Mesendoderm (in vitro differentiated cells): ENCODE measurements around the gene ZNF19. TPM values are rescaled to one million over a fixed set of nuclear protein-coding genes. Genes with fewer than 3 reads are reported as not detected.

Experiments
- DNase-seq: peaks from one replicate; pipeline ENCODE4 v3.0.0; 2013
- H2AK5ac ChIP-seq: 2 replicates; pipeline ENCODE4 v1.6.1; 2013; ENCODE audit warnings: low read length, inconsistent platforms
- H2BK120ac ChIP-seq: 2 replicates; pipeline ENCODE4 v1.6.1; 2013; ENCODE audit warnings: low read depth, mild to moderate bottlenecking, low read length, moderate library complexity, mixed read lengths
- H2BK15ac ChIP-seq: replicated peaks from 2 replicates; pipeline ENCODE4 v1.6.1; 2013; ENCODE audit warnings: low read depth, mild to moderate bottlenecking, moderate library complexity
- H2BK5ac ChIP-seq: 2 replicates; pipeline ENCODE4 v1.6.1; 2013; ENCODE audit warnings: low read length, inconsistent platforms
- H3K18ac ChIP-seq: 2 replicates; pipeline ENCODE4 v1.6.1; 2013; ENCODE audit warnings: mild to moderate bottlenecking, low read length, mixed read lengths
- H3K23ac ChIP-seq: one replicate; pipeline ENCODE4 v1.6.1; 2013; ENCODE audit warnings: low read length
- H3K27ac ChIP-seq: 2 replicates; pipeline ENCODE4 v1.5.1; 2013; ENCODE audit warnings: low read depth, mild to moderate bottlenecking, inconsistent platforms, low read length, moderate library complexity
- H3K27me3 ChIP-seq: 2 replicates; pipeline ENCODE4 v1.6.1; 2013; ENCODE audit warnings: low read length, control low read depth, mild to moderate bottlenecking, inconsistent platforms; ENCODE audit not compliant: insufficient read depth, poor library complexity
- H3K36me3 ChIP-seq: 2 replicates; pipeline ENCODE4 v1.6.1; 2013; ENCODE audit warnings: low read length, inconsistent platforms; ENCODE audit not compliant: control insufficient read depth, insufficient read depth
- H3K4ac ChIP-seq: one replicate; pipeline ENCODE4 v1.6.1; 2013; ENCODE audit warnings: low read depth, mild to moderate bottlenecking, low read length, moderate library complexity
- H3K4me1 ChIP-seq: 2 replicates; pipeline ENCODE4 v1.6.1; 2013; ENCODE audit warnings: low read depth, low read length, inconsistent platforms; ENCODE audit not compliant: control insufficient read depth
- H3K4me2 ChIP-seq: 2 replicates; pipeline ENCODE4 v1.6.1; 2013; ENCODE audit warnings: low read length
- H3K4me3 ChIP-seq: 2 replicates; pipeline ENCODE4 v1.5.1; 2013; ENCODE audit warnings: mild to moderate bottlenecking, low read length
- H3K56ac ChIP-seq: one replicate; pipeline ENCODE4 v1.6.1; 2013; ENCODE audit warnings: low read length
- H3K79me1 ChIP-seq: 2 replicates; pipeline ENCODE4 v1.6.1; 2013; ENCODE audit warnings: low read length, inconsistent platforms
- H3K79me2 ChIP-seq: 2 replicates; pipeline ENCODE4 v1.6.1; 2013; ENCODE audit warnings: mild to moderate bottlenecking, low read length; ENCODE audit not compliant: control insufficient read depth, insufficient read depth
- H3K9ac ChIP-seq: 2 replicates; pipeline ENCODE4 v1.6.1; 2013; ENCODE audit warnings: low read length, inconsistent platforms
- H4K5ac ChIP-seq: one replicate; pipeline ENCODE4 v1.6.1; 2013; ENCODE audit warnings: low read length
- H4K8ac ChIP-seq: one replicate; pipeline ENCODE4 v1.6.1; 2013; ENCODE audit warnings: low read depth, mild to moderate bottlenecking, control low read depth, low read length, moderate library complexity
- WGBS: extraction: QIAGEN DNeasy Blood & Tissue Kit; methylation state at CpG from one replicate; pipeline ENCODE4 v1.1.7; 2013; ENCODE audit warnings: low lambda C conversion rate, missing lambda C conversion rate; ENCODE audit not compliant: insufficient coverage; ENCODE audit errors: extremely low coverage; 5-methylcytosine and 5-hydroxymethylcytosine counted together
- polyA plus RNA-seq, 2 experiments: library from polyadenylated mRNA; stranded (reverse); fragments of 200-250 nt; gene quantifications; one replicate each; pipeline ENCODE4 v1.2.3, GENCODE V29; 2013

Gene ZNF19
- 1.1 TPM for polyA plus RNA-seq (2013, experiment 1 of 2)
- 1.1 TPM for polyA plus RNA-seq (2013, experiment 2 of 2)

DNA sequence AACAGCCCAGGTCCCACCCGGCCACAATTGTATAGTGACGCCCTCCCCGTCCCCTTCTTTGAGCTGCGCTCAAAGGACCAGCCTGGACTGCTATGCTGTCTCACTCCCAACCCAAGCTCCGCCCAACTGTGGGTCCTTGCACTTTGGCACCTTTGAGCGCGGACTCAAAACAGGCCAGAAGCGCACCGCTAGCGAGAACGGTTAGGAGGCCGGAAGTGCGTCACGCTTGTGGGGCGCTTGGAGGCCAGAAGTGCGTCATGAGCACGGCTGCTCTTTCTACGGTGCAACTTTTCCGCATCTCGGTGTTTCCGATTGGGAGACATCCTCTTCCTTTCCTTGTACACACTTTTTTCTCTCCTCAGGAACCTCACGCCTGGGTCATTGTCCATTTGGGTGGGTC, at the start of gene ZNF19:
Gene ZNF19 (minus strand): TSS at position 203 of the 400 bp plus-strand sequence. CDS start 7,210 bp downstream, outside the sequence.
- no CpG with 5 or more reads among the region's 22 CpGs for WGBS
- no peak within 1 kb of the TSS for H3K27ac ChIP-seq

DNA sequence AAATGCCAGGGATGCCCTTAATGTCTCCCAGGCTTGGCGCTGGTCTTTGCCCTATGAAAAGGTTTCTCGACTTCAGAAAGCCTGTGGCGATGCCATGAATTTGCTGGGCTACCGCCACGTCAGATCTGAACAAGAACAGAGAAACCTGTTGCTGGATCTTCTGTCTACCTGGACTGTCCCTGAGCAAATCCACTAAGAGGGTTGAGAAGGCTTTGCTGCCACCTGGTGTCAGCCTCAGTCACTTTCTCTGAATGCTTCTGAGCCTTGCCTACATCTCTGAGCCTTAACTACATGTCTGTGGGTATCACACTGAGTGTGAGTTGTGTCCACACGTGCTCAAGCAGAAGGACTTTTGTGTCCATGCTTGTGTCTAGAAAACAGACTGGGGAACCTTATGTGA, 48.5 kb upstream of the ZNF19 start:
- Histone ChIP-seq H2AK5ac (no peak overlapping the region), H2BK15ac (no peak overlapping the region), H4K5ac (no peak overlapping the region), H3K4ac (no peak overlapping the region), H2BK5ac (no peak overlapping the region), H3K79me1 (no peaks in the 10 kb centered on the region), H2BK120ac (no peak overlapping the region), H3K79me2 (no peaks in the 10 kb centered on the region), H3K4me1 (no peaks in the 10 kb centered on the region), H3K4me2 (no peak overlapping the region), H3K27ac (no peak overlapping the region), H3K23ac (no peak overlapping the region), H3K4me3 (no peak overlapping the region), H3K56ac (no peak overlapping the region), H3K36me3 (no peaks in the 10 kb centered on the region), H3K18ac (no peak overlapping the region), H3K27me3 (no peaks in the 10 kb centered on the region), H4K8ac (no peak overlapping the region), H3K9ac (no peak overlapping the region)
- WGBS, result no CpG with 5 or more reads among the region's 6 CpGs
- peak; percentile 76 for DNase-seq

More for the DNA sequence above, at the start of gene ZNF19:
- no peaks in the 10 kb centered on the region for H3K36me3 ChIP-seq
- no peak within 1 kb of the TSS for H3K56ac ChIP-seq
- no peaks in the 10 kb centered on the region for H3K79me1 ChIP-seq
- no peak within 1 kb of the TSS for H3K4me2 ChIP-seq
- H2AK5ac ChIP-seq, result no peak within 1 kb of the TSS
- no peak within 1 kb of the TSS for H3K9ac ChIP-seq
- H3K4me3 ChIP-seq, result no peak within 1 kb of the TSS
- no peaks in the 10 kb centered on the region for H3K79me2 ChIP-seq
- no peak within 1 kb of the TSS for H4K5ac ChIP-seq
- H3K23ac ChIP-seq, result no peak within 1 kb of the TSS
- H3K4me1 ChIP-seq, result no peaks in the 10 kb centered on the region
- H3K18ac ChIP-seq, result no peak within 1 kb of the TSS
- no peak for DNase-seq
- H2BK15ac ChIP-seq, result no peak within 1 kb of the TSS
- no peak within 1 kb of the TSS for H3K4ac ChIP-seq
- H2BK5ac ChIP-seq, result no peak within 1 kb of the TSS
- H4K8ac ChIP-seq, result no peak within 1 kb of the TSS
- H2BK120ac ChIP-seq, result no peak within 1 kb of the TSS
- H3K27me3 ChIP-seq, result no peaks in the 10 kb centered on the region

DNA sequence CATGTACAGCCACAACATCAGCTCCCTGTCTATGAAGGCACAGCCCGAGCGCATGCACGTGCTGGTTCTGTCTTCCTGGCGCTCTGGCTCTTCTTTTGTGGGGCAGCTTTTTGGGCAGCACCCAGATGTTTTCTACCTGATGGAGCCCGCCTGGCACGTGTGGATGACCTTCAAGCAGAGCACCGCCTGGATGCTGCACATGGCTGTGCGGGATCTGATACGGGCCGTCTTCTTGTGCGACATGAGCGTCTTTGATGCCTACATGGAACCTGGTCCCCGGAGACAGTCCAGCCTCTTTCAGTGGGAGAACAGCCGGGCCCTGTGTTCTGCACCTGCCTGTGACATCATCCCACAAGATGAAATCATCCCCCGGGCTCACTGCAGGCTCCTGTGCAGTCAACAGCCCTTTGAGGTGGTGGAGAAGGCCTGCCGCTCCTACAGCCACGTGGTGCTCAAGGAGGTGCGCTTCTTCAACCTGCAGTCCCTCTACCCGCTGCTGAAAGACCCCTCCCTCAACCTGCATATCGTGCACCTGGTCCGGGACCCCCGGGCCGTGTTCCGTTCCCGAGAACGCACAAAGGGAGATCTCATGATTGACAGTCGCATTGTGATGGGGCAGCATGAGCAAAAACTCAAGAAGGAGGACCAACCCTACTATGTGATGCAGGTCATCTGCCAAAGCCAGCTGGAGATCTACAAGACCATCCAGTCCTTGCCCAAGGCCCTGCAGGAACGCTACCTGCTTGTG, 47.8 kb upstream of the ZNF19 start:
- Histone ChIP-seq H3K27me3 (no peaks in the 10 kb centered on the region), H3K18ac (no peak overlapping the region), H3K27ac (no peak overlapping the region), H2AK5ac (no peak overlapping the region), H3K23ac (no peak overlapping the region), H3K4me3 (no peak overlapping the region), H3K4me1 (no peaks in the 10 kb centered on the region), H3K4ac (no peak overlapping the region), H3K79me2 (no peaks in the 10 kb centered on the region), H3K36me3 (no peaks in the 10 kb centered on the region), H2BK120ac (no peak overlapping the region), H2BK15ac (no peak overlapping the region), H3K4me2 (no peak overlapping the region), H2BK5ac (no peak overlapping the region), H3K56ac (no peak overlapping the region), H3K9ac (no peak overlapping the region), H3K79me1 (no peaks in the 10 kb centered on the region), H4K5ac (no peak overlapping the region), H4K8ac (no peak overlapping the region)
- WGBS, result no CpG with 5 or more reads among the region's 28 CpGs
- DNase-seq, result no peak

DNA sequence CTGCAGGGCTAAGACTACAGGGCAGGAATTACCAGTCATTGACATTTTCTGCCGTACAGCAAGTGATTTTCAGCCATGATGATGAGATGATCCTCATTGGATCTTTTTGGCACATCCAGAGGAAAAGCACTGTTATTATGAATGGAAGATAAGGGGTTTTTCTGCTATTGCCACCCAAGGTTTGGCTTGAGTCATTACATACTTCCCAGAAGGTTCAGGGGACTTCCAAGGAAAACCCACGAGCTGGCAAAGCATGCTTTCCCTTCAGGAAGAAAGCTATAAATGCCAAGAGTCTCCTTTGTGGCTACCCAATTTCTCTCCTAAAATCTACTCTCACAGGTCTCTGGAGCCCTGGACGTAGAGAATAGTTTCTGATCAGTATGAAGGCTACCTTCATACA, 43.2 kb upstream of the ZNF19 start:
- H3K4ac ChIP-seq, result no peak overlapping the region
- no peak overlapping the region for H3K18ac ChIP-seq
- no peak overlapping the region for H2BK15ac ChIP-seq
- no peaks in the 10 kb centered on the region for H3K79me2 ChIP-seq
- no peak overlapping the region for H3K9ac ChIP-seq
- H3K27ac ChIP-seq, result no peak overlapping the region
- no peaks in the 10 kb centered on the region for H3K36me3 ChIP-seq
- DNase-seq, result no peak
- no peak overlapping the region for H4K8ac ChIP-seq
- no peak overlapping the region for H2AK5ac ChIP-seq
- no peak overlapping the region for H3K23ac ChIP-seq
- WGBS, result no CpG with 5 or more reads among the region's 3 CpGs
- no peak overlapping the region for H4K5ac ChIP-seq
- H3K4me2 ChIP-seq, result no peak overlapping the region
- H3K4me3 ChIP-seq, result no peak overlapping the region
- H2BK5ac ChIP-seq, result no peak overlapping the region
- H3K4me1 ChIP-seq, result no peaks in the 10 kb centered on the region
- H2BK120ac ChIP-seq, result no peak overlapping the region
- no peaks in the 10 kb centered on the region for H3K79me1 ChIP-seq
- H3K56ac ChIP-seq, result no peak overlapping the region
- no peaks in the 10 kb centered on the region for H3K27me3 ChIP-seq

DNA sequence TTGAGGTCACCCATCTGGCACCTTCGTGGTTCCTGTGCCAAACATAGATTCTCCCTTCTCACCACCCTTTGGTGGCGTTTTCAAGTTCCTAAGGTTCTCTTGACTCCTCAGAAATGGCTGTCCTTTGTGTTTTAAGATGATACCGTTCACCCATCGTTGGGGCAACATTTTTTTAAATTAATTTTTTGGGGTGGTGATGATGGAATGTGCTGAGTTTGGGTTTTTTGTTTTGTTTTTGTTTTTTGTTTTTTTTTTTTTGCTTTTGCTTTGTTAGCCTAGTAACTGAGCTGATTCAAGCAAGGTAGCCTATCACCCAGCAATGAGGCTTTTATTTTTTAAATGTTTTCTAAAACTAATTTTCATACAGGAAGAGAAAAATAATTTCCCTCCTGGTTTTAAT, 39.7 kb upstream of the ZNF19 start:
- no peak overlapping the region for H2BK5ac ChIP-seq
- H2BK15ac ChIP-seq, result no peak overlapping the region
- H3K36me3 ChIP-seq, result no peaks in the 10 kb centered on the region
- H3K4me3 ChIP-seq, result no peak overlapping the region
- no peak overlapping the region for H3K9ac ChIP-seq
- H3K56ac ChIP-seq, result no peak overlapping the region
- H4K8ac ChIP-seq, result no peak overlapping the region
- H2BK120ac ChIP-seq, result no peak overlapping the region
- H3K18ac ChIP-seq, result no peak overlapping the region
- no peak overlapping the region for H3K4me2 ChIP-seq
- no peaks in the 10 kb centered on the region for H3K27me3 ChIP-seq
- no CpG with 5 or more reads among the region's 4 CpGs for WGBS
- H3K4ac ChIP-seq, result no peak overlapping the region
- H3K23ac ChIP-seq, result no peak overlapping the region
- no peaks in the 10 kb centered on the region for H3K79me2 ChIP-seq
- no peak overlapping the region for H2AK5ac ChIP-seq
- no peak overlapping the region for H3K27ac ChIP-seq
- no peak for DNase-seq
- H4K5ac ChIP-seq, result no peak overlapping the region
- H3K4me1 ChIP-seq, result peaks cover 8% of the 10 kb centered on the region
- no peaks in the 10 kb centered on the region for H3K79me1 ChIP-seq

DNA sequence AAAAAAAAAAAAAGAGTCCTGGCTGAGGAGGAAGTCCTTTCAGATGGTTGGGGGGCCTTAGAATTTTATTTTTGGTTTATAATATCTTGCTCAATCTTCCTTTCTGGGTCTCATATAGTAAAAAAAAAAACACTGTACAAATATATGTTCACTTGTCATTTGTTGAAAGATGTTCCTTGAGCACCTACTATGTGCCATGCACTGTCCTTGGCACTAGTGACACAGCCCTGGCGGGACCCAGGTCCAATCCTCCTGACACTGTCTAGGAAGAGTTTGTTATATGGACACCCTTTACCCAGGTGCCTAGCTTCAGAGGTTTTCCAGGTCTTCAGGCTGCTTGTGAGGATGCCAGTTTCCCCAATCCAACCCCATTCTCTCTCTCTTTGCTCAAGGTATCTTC, 39.1 kb upstream of the ZNF19 start:
- Histone ChIP-seq H2BK5ac (no peak overlapping the region), H3K4me2 (no peak overlapping the region), H3K23ac (no peak overlapping the region), H3K4me3 (no peak overlapping the region), H3K9ac (no peak overlapping the region), H4K8ac (no peak overlapping the region), H3K27ac (no peak overlapping the region), H3K36me3 (no peaks in the 10 kb centered on the region), H3K18ac (no peak overlapping the region), H3K27me3 (no peaks in the 10 kb centered on the region), H2BK15ac (no peak overlapping the region), H2AK5ac (no peak overlapping the region), H3K79me1 (no peaks in the 10 kb centered on the region), H4K5ac (no peak overlapping the region), H3K4ac (no peak overlapping the region), H3K79me2 (no peaks in the 10 kb centered on the region), H3K4me1 (peaks cover 8% of the 10 kb centered on the region), H3K56ac (no peak overlapping the region), H2BK120ac (no peak overlapping the region)
- WGBS, result no CpG with 5 or more reads among the region's 1 CpG
- no peak for DNase-seq
